ENCODE data around the gene KRTAP2-2. TPM values are rescaled to one million over a fixed set of nuclear protein-coding genes. Genes with fewer than 3 reads are reported as not detected.

KRTAP2-2 gene
- total and polyA plus RNA-seq, 2 of the 13 experiments (the other 11 are each of a cell fraction or from before 2014, with no cell fraction given) = not detected

GRCh38 chr17:41010441-41010840 lies 44.6 kb downstream of the KRTAP2-2 start:
- Histone ChIP-seq H3K36me3 (replicated peaks in 1 of 2; ENCODE audit: control insufficient read depth in 1 of 2, insufficient read depth in 2 of 2, low read length in 2 of 2) (no peaks in the 10 kb centered on the region), H4K20me1 (ENCODE audit: insufficient read depth, low read length) (no peaks in the 10 kb centered on the region), H3K9ac (ENCODE audit: insufficient read depth, low read depth, low read length) (no peak overlapping the region), H3K27ac (ENCODE audit: extremely low read length, insufficient read depth, low read length) (peak overlapping the region; percentile 70), H3K4me3 (replicated peaks in 1 of 3; ENCODE audit: insufficient read depth in 1 of 3, low read depth in 2 of 3, low read length in 3 of 3) (no peak overlapping the region), H3K27me3 (ENCODE audit: control insufficient read depth in 1 of 2, insufficient read depth in 2 of 2, low read length in 2 of 2) (no peaks in the 10 kb centered on the region), H3K9me3 (ENCODE audit: low read length) (no peaks in the 10 kb centered on the region), H3K4me2 (ENCODE audit: low read depth, low read length) (no peak overlapping the region), H2AFZ (ENCODE audit: low read length) (no peak overlapping the region), H3K79me2 (ENCODE audit: insufficient read depth, low read length) (no peaks in the 10 kb centered on the region), H3K4me1 (ENCODE audit: insufficient read depth, low read length) (peaks cover 57% of the 10 kb centered on the region)
- TF ChIP-seq HNRNPK (IDR thresholded peaks at IDR 0.05; ENCODE audit: low read depth, low read length, poor library complexity, severe bottlenecking) (no peak), GPBP1L1 (CRISPR knock-in tag; IDR thresholded peaks at IDR 0.05) (no peak)
- POLR2A ChIA-PET = interaction anchor here (1.1 to 2.1 kb wide), 4 partner anchors 10 to 108 kb away, joined by 4 to 15 read pairs (median 10); no protein-coding TSS in a partner anchor
- BruUV-seq (replicated peaks) = no TSS peak
- ATAC-seq = no peak
- intact Hi-C loops (cut with micrococcal nuclease; ENCODE audit: unreplicated experiment) = no loop called here
- CTCF ChIA-PET (ENCODE audit: low intra/inter-chr PET ratio, low total read pairs) = no interaction called here
- no peak for FAIRE-seq
- in situ Hi-C loops (cut with HindIII; ENCODE audit: extremely low pct_ligation_motif_present, low pct_unique_long_range_greater_than_20kb) = no loop called here
- DNase-seq (ENCODE audit: low spot score) = no peak

- ChIA-PET CTCF (ENCODE audit: low intra/inter-chr PET ratio, low total read pairs) (no interaction called here), POLR2A (interaction anchor here (0.9 to 2.1 kb wide), 5 partner anchors 10 to 108 kb away, joined by 3 to 15 read pairs (median 7); no protein-coding TSS in a partner anchor)
- no peaks in the 10 kb centered on the region for H3K79me2 ChIP-seq (ENCODE audit: insufficient read depth, low read length)
- no peaks in the 10 kb centered on the region for H4K20me1 ChIP-seq (ENCODE audit: insufficient read depth, low read length)
- no peaks in the 10 kb centered on the region for H3K36me3 ChIP-seq (replicated peaks in 1 of 2; ENCODE audit: control insufficient read depth in 1 of 2, insufficient read depth in 2 of 2, low read length in 2 of 2)
- no peaks in the 10 kb centered on the region for H3K27me3 ChIP-seq (ENCODE audit: control insufficient read depth in 1 of 2, insufficient read depth in 2 of 2, low read length in 2 of 2)
- intact Hi-C loops (cut with micrococcal nuclease; ENCODE audit: unreplicated experiment) (loop anchor here (1.0 to 5.0 kb wide), 3 partner anchors 49 to 103 kb away; no protein-coding TSS in a partner anchor), in situ Hi-C loops (cut with HindIII; ENCODE audit: extremely low pct_ligation_motif_present, low pct_unique_long_range_greater_than_20kb) (loop anchor here (5.0 kb wide), 1 partner anchor 47 kb away; the partner anchor contains the start of gene KRTAP2-2)
- peak overlapping the region; percentile 36 for H3K4me2 ChIP-seq (ENCODE audit: low read depth, low read length)
- peak overlapping the region; percentile 70 for H3K27ac ChIP-seq (ENCODE audit: extremely low read length, insufficient read depth, low read length)
- whole genome bisulfite sequencing (ENCODE audit: low lambda C conversion rate) = 37% methylated on average over 1 of the region's 1 CpG
- DNase-seq (ENCODE audit: low spot score) (peak; percentile 32), FAIRE-seq (no peak), ATAC-seq (no peak)
- H3K9ac ChIP-seq (ENCODE audit: insufficient read depth, low read depth, low read length) = peak overlapping the region; percentile 55
- H3K9me3 ChIP-seq (ENCODE audit: low read length) = no peaks in the 10 kb centered on the region
- no peak overlapping the region; a peak in 1 of 6 replicates for H3K4me3 ChIP-seq (replicated peaks in 1 of 3; ENCODE audit: insufficient read depth in 1 of 3, low read depth in 2 of 3, low read length in 3 of 3)
- H3K4me1 ChIP-seq (ENCODE audit: insufficient read depth, low read length) = peaks cover 61% of the 10 kb centered on the region
- BruUV-seq (replicated peaks) = no TSS peak
- no peak overlapping the region for H2AFZ ChIP-seq (ENCODE audit: low read length)
- TF ChIP-seq CEBPG (CRISPR knock-in tag; IDR thresholded peaks at IDR 0.05) (peak; percentile 44; the same call in 1 of the 2 replicates), REST (IDR thresholded peaks at IDR 0.05; ENCODE audit: borderline replicate concordance in 1 of 2, low read depth in 1 of 2, low read length in 2 of 2) (no peak), SNRNP70 (IDR thresholded peaks at IDR 0.05; ENCODE audit: low read depth, low read length) (no peak), ETV5 (CRISPR knock-in tag; IDR thresholded peaks at IDR 0.05; ENCODE audit: borderline replicate concordance) (no peak), ZC3H4 (CRISPR knock-in tag; IDR thresholded peaks at IDR 0.05; ENCODE audit: borderline replicate concordance) (no peak), ZNF558 (CRISPR knock-in tag; IDR thresholded peaks at IDR 0.05; ENCODE audit: borderline replicate concordance) (no peak), RBM39 (IDR thresholded peaks at IDR 0.05; ENCODE audit: low read depth, low read length, poor library complexity, severe bottlenecking) (no peak), ARNT (IDR thresholded peaks at IDR 0.05) (no peak), ZMAT5 (CRISPR knock-in tag; IDR thresholded peaks at IDR 0.05; ENCODE audit: borderline replicate concordance, low read depth) (no peak)
Observed at GRCh38 chr17:41009936-41010335, 45.1 kb downstream of the KRTAP2-2 start.

Data from HepG2 (cell line).